H1 (cell line): ENCODE results near the gene CD300H. TPM values are rescaled to one million over a fixed set of nuclear protein-coding genes. Genes with fewer than 3 reads are reported as not detected.
A peak's percentile ranks its signal among the peaks of the same experiment; 100 is the strongest.

Source experiments
- CTCF ChIA-PET: fragments of 300-600 bp; sonication (Branson Sonifier 250); formaldehyde crosslinking; loops from one replicate; lab custom pipeline; 2021; ENCODE audit not compliant: partially characterized antibody; lab: Charles Lee
- POLR2A ChIA-PET: fragments of 300-600 bp; sonication (Branson Sonifier 250); formaldehyde crosslinking; loops from one replicate; lab custom pipeline; 2021; ENCODE audit warnings: inconsistent platforms; ENCODE audit not compliant: partially characterized antibody; lab: Charles Lee
- DNase-seq, 2 experiments: peaks; one replicate each; pipeline versions ENCODE4 v3.0.0 to v3.0.0-alpha.2; 2010 to 2022; ENCODE audit warnings: low spot score in 2 of 2, low read depth in 1 of 2, mixed read lengths in 1 of 2
- FAIRE-seq: peaks from 2 replicates; lab custom pipeline; 2011; peaks lifted over from hg19 to GRCh38; lab: Jason Lieb, UNC
- H2AFZ ChIP-seq: 2 replicates; pipeline ENCODE4 v1.8.1; 2012; ENCODE audit warnings: low read length, inconsistent platforms
- H2AK5ac ChIP-seq: 2 replicates; pipeline ENCODE4 v1.6.1; 2013; ENCODE audit warnings: low read depth, low read length
- H2BK120ac ChIP-seq: replicated peaks from 2 replicates; pipeline ENCODE3; 2013; ENCODE audit warnings: low read depth, low read length, inconsistent platforms
- H2BK12ac ChIP-seq: 2 replicates; pipeline ENCODE4 v1.6.1; 2013; ENCODE audit warnings: low read depth, low read length
- H2BK15ac ChIP-seq: 2 replicates; pipeline ENCODE4 v1.6.1; 2013; ENCODE audit warnings: low read length
- H2BK20ac ChIP-seq: 2 replicates; pipeline ENCODE4 v1.6.1; 2013; ENCODE audit warnings: low read length
- H2BK5ac ChIP-seq: 2 replicates; pipeline ENCODE4 v1.6.1; 2013; ENCODE audit warnings: low read depth, low read length
- H3K14ac ChIP-seq: 2 replicates; pipeline ENCODE4 v1.6.1; 2013; ENCODE audit warnings: inconsistent platforms; ENCODE audit not compliant: insufficient read length
- H3K18ac ChIP-seq: 2 replicates; pipeline ENCODE4 v1.6.1; 2013; ENCODE audit warnings: low read length; ENCODE audit errors: extremely low read depth
- H3K23ac ChIP-seq: 2 replicates; pipeline ENCODE4 v1.6.1; 2013; ENCODE audit warnings: inconsistent platforms; ENCODE audit not compliant: insufficient read length
- H3K23me2 ChIP-seq: 2 replicates; pipeline ENCODE4 v1.6.1; 2013; ENCODE audit warnings: low read depth, low read length
- H3K27ac ChIP-seq: 2 replicates; pipeline ENCODE4 v1.6.1; 2011; ENCODE audit warnings: low read depth, low read length, inconsistent platforms
- H3K27me3 ChIP-seq, 4 experiments: replicated peaks in 1 of 4; 1 replicate in 1 of 4; 2 replicates in 3 of 4; pipeline versions ENCODE4 v1.6.1 to v1.8.1; 2011 to 2013; ENCODE audit warnings: low read length in 3 of 4, mild to moderate bottlenecking in 3 of 4, inconsistent platforms in 2 of 4, mixed read lengths in 2 of 4, moderate library complexity in 1 of 4; ENCODE audit not compliant: control insufficient read depth in 3 of 4, insufficient read depth in 3 of 4; ENCODE audit errors: extremely low read depth in 1 of 4
- H3K36me3 ChIP-seq, 4 experiments: 2 replicates each; pipeline versions ENCODE4 v1.6.1 to v1.8.1; 2011 to 2013; ENCODE audit warnings: mild to moderate bottlenecking in 4 of 4, low read length in 3 of 4, moderate library complexity in 2 of 4, control low read depth in 1 of 4, inconsistent platforms in 1 of 4; ENCODE audit not compliant: insufficient read depth in 4 of 4, control insufficient read depth in 2 of 4
- H3K4ac ChIP-seq: replicated peaks from 2 replicates; pipeline ENCODE3; 2013; ENCODE audit warnings: low read length, low read depth, mixed read lengths, inconsistent platforms; ENCODE audit not compliant: insufficient read length
- H3K4me1 ChIP-seq, 4 experiments: replicated peaks in 1 of 4; 1 replicate in 1 of 4; 2 replicates in 3 of 4; pipeline versions ENCODE4 v1.6.1 to v1.8.1; 2011 to 2013; ENCODE audit warnings: low read length in 3 of 4, inconsistent platforms in 2 of 4, mixed read lengths in 1 of 4; ENCODE audit not compliant: insufficient read depth in 4 of 4, control insufficient read depth in 3 of 4
- H3K4me2 ChIP-seq, 2 experiments: 2 replicates each; pipeline versions ENCODE4 v1.6.1 to v1.8.1; 2011 to 2013; ENCODE audit warnings: low read depth in 2 of 2, low read length in 2 of 2, control low read depth in 1 of 2, inconsistent platforms in 1 of 2, mild to moderate bottlenecking in 1 of 2; ENCODE audit not compliant: insufficient read depth in 1 of 2
- H3K4me3 ChIP-seq, 4 experiments: fragments of 200-600, 300-600 bp in 1 of 4; sonication (generic), shearing (Covaris generic), sonication (Bioruptor Twin) in 1 of 4; 2 replicates each; pipeline versions ENCODE4 v1.5.1 to v1.8.1; 2011 to 2016; ENCODE audit warnings: low read length in 4 of 4, low read depth in 3 of 4, control low read depth in 2 of 4, inconsistent platforms in 2 of 4, mild to moderate bottlenecking in 2 of 4, mixed read lengths in 1 of 4, moderate library complexity in 1 of 4; ENCODE audit not compliant: insufficient read depth in 2 of 4; ENCODE audit errors: extremely low read depth in 1 of 4
- H3K56ac ChIP-seq: replicated peaks from 2 replicates; pipeline ENCODE3; 2013; ENCODE audit warnings: low read depth, mild to moderate bottlenecking, mixed read lengths, low read length, inconsistent platforms; ENCODE audit not compliant: insufficient read length
- H3K79me1 ChIP-seq: 2 replicates; pipeline ENCODE4 v1.6.1; 2013; ENCODE audit warnings: low read depth, low read length, control low read depth
- H3K79me2 ChIP-seq, 2 experiments: 2 replicates each; pipeline versions ENCODE4 v1.6.1 to v1.8.1; 2012 to 2013; ENCODE audit warnings: low read length in 2 of 2, mild to moderate bottlenecking in 2 of 2, inconsistent platforms in 1 of 2; ENCODE audit not compliant: insufficient read depth in 2 of 2, control insufficient read depth in 1 of 2
- H3K9ac ChIP-seq, 4 experiments: replicated peaks in 1 of 4; 1 replicate in 1 of 4; 2 replicates in 3 of 4; pipeline versions ENCODE4 v1.6.1 to v1.8.1; 2011 to 2013; ENCODE audit warnings: low read depth in 3 of 4, low read length in 3 of 4, control low read depth in 2 of 4, mild to moderate bottlenecking in 2 of 4, moderate library complexity in 2 of 4, inconsistent platforms in 1 of 4; ENCODE audit errors: extremely low read depth in 1 of 4
- H3K9me3 ChIP-seq, 2 experiments: 2 replicates each; pipeline versions ENCODE4 v1.6.1 to v1.8.1; 2012 to 2013; ENCODE audit warnings: mild to moderate bottlenecking in 2 of 2, moderate library complexity in 2 of 2, control low read depth in 1 of 2, inconsistent platforms in 1 of 2, low read depth in 1 of 2, low read length in 1 of 2, mixed read lengths in 1 of 2; ENCODE audit not compliant: insufficient read depth in 2 of 2
- H4K20me1 ChIP-seq, 2 experiments: replicated peaks in 1 of 2; 2 replicates each; pipeline versions ENCODE3 to v1.8.1; 2011 to 2013; ENCODE audit warnings: inconsistent platforms in 2 of 2, low read length in 2 of 2, mild to moderate bottlenecking in 1 of 2; ENCODE audit not compliant: insufficient read depth in 2 of 2, control insufficient read depth in 1 of 2
- H4K5ac ChIP-seq: 2 replicates; pipeline ENCODE4 v1.6.1; 2013; ENCODE audit warnings: low read length, low read depth, mixed read lengths, inconsistent platforms; ENCODE audit not compliant: insufficient read length
- H4K8ac ChIP-seq: 2 replicates; pipeline ENCODE4 v1.8.0; 2013; ENCODE audit warnings: mild to moderate bottlenecking, moderate library complexity, low read length, inconsistent platforms; ENCODE audit not compliant: insufficient read depth; ENCODE audit errors: extremely low read depth
- H4K91ac ChIP-seq: replicated peaks from 2 replicates; pipeline ENCODE3; 2013; ENCODE audit warnings: low read length, mixed read lengths, inconsistent platforms; ENCODE audit not compliant: insufficient read length
- MAFK ChIP-seq: IDR thresholded peaks from 2 replicates; pipeline ENCODE4 v1.6.1; 2012; ENCODE audit warnings: low read depth, mild to moderate bottlenecking, improper control_type of control experiment, low read length
- RNF2 ChIP-seq: fragments of 200-900, 300-1000 bp; sonication (generic); IDR thresholded peaks from 2 replicates; pipeline ENCODE4 v1.7.1; 2016; ENCODE audit warnings: borderline replicate concordance, low read depth, mild to moderate bottlenecking, antibody characterized with exemption, low read length; ENCODE audit not compliant: poor library complexity, severe bottlenecking; ENCODE audit errors: missing control alignments
- WGBS, 2 experiments: shearing (Covaris generic) in 1 of 2; methylation state at CpG; one replicate each; pipeline versions ENCODE4 v1.1.6 to v1.1.7; 2013 to 2015; ENCODE audit warnings: low lambda C conversion rate in 2 of 2, mixed read lengths in 2 of 2, inconsistent platforms in 1 of 2, low coverage in 1 of 2, missing lambda C conversion rate in 1 of 2; ENCODE audit not compliant: insufficient replicate concordance in 2 of 2, insufficient coverage in 1 of 2, insufficient read length in 1 of 2; ENCODE audit errors: extremely low coverage in 1 of 2, missing lambda C conversion rate in 1 of 2; 5-methylcytosine and 5-hydroxymethylcytosine counted together
- polyA plus RNA-seq, 7 experiments: library from polyadenylated mRNA; depleted of rRNA in 3 of 7; stranded (reverse) in 5 of 7; unstranded in 2 of 7; fragments of >200 nt in 5 of 7; fragments of 200-250 nt in 2 of 7; gene quantifications; 1 replicate in 5 of 7; 2 replicates in 1 of 7; 4 replicates in 1 of 7; pipeline versions ENCODE4 v1.2.1 to v1.2.3, GENCODE V29; 2011 to 2013; ENCODE audit warnings: missing spikeins in 2 of 7, mixed read lengths in 2 of 7
- total RNA-seq: library from RNA; stranded (reverse); fragmentation: NEBNext Ultra II Directional; extraction: Animal tissue kit (Norgen Biotek cat#: 25700); gene quantifications from 2 replicates; pipeline ENCODE4 v1.2.1, GENCODE V29; 2021

Gene CD300H
- total and polyA plus RNA-seq, 2 of the 8 experiments (the other 6 are each of a cell fraction or from before 2014, with no cell fraction given) = not detected

- Histone ChIP-seq H3K36me3 (no peaks in the 10 kb centered on the region), H2BK12ac (no peak overlapping the region), H3K27me3 (peaks cover 0 to 2% (median 0%) of the 10 kb centered on the region in 4 experiments; a peak in 1 of 7 replicates), H3K4ac (no peak overlapping the region), H3K4me1 (no peaks in the 10 kb centered on the region), H3K56ac (no peak overlapping the region), H3K79me2 (no peaks in the 10 kb centered on the region), H2BK120ac (no peak overlapping the region), H3K9me3 (peaks cover 15 to 18% of the 10 kb centered on the region in 2 experiments), H4K8ac (no peak overlapping the region), H4K5ac (no peak overlapping the region), H3K4me3 (no peak overlapping the region), H3K23ac (no peak overlapping the region), H2AFZ (no peak overlapping the region), H2BK5ac (no peak overlapping the region), H3K79me1 (no peaks in the 10 kb centered on the region), H3K14ac (no peak overlapping the region), H3K18ac (no peak overlapping the region), H2BK20ac (no peak overlapping the region), H3K9ac (no peak overlapping the region), H3K4me2 (no peak overlapping the region), H3K27ac (no peak overlapping the region), H2BK15ac (no peak overlapping the region), H4K20me1 (peaks cover 0 to 2% of the 10 kb centered on the region in 2 experiments), H2AK5ac (no peak overlapping the region), H3K23me2 (no peaks in the 10 kb centered on the region), H4K91ac (no peak overlapping the region)
- CTCF ChIA-PET = interaction anchor here (1.0 to 4.0 kb wide), 3 partner anchors 11 to 176 kb away, joined by 3 to 21 read pairs (median 4); partner anchors contain the start of gene CD300H
- DNase-seq = no peak
- 84% methylated on average over 7 of the region's 7 CpGs; no CpG with 5 or more reads in 1 of the 2 experiments for WGBS, 2 experiments
- FAIRE-seq = no peak
- no peak for TF ChIP-seq RNF2
- 0 out of 2 replicates have a peak, but pooled peaks have one; percentile 23 for TF ChIP-seq MAFK
- POLR2A ChIA-PET = no interaction called here
Measured at GRCh38 chr17:74555427-74555940, 11.8 kb downstream of the CD300H start.
